GM18508 (cell line): ENCODE measurements around the gene RNU1-4.
"Not testable (repeated sequence)": the region's sequence is repeated elsewhere in the genome, so short reads cannot be mapped to it uniquely, and the experiment has no call there.

Experiments used
- ATAC-seq: cut with Tn5 transposase; IDR thresholded peaks from one replicate; pipeline ENCODE4 v1.9.1; 2021; ENCODE audit warnings: moderate number of reproducible peaks; ENCODE audit not compliant: insufficient read depth, unreplicated experiment

The RNU1-4 gene

DNA sequence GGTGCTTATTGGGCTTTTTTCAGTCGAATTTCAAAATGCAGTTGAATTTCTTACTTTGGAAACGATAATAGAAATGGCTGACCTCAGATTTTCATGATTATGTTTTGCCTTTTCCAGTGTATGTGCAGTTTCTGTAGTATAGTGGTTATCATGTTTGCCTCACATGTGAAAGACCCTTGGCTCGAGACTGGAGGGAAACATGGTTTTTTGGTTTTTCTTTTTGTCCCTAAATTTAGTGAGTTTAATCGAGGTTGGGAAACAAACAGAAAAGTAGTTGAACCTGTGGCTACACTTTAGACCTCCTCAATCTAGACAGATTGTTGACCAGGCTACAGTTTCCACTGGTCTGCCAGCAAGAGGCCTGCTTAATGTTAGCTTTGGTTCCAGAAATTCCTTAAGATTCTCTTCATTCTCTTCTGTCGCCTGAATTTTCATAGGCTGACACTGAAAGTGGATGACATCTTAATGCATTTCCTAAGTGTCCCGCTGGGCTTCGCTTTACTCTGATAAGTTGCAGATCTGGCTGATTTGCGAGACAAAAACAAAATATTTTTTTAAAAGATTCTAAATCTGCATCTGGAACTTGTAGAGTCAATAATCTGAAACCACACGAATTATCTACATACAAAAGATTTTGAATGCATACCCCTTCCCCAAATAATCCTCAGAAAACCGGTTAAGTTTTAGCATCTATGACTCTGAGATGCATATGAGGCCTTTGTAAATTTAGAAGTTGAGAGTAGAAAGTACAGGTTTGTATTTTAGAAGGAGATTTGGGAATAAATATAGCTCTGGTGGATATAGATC, 14.7 kb upstream of the RNU1-4 start:
- not testable (repeated sequence) for ATAC-seq

GRCh38 chr1:16727190-16728111, 12.9 kb upstream of the RNU1-4 start:
- no peak for ATAC-seq

GRCh38 chr1:16728243-16728949, 11.9 kb upstream of the RNU1-4 start:
- ATAC-seq, result not testable (repeated sequence)

DNA sequence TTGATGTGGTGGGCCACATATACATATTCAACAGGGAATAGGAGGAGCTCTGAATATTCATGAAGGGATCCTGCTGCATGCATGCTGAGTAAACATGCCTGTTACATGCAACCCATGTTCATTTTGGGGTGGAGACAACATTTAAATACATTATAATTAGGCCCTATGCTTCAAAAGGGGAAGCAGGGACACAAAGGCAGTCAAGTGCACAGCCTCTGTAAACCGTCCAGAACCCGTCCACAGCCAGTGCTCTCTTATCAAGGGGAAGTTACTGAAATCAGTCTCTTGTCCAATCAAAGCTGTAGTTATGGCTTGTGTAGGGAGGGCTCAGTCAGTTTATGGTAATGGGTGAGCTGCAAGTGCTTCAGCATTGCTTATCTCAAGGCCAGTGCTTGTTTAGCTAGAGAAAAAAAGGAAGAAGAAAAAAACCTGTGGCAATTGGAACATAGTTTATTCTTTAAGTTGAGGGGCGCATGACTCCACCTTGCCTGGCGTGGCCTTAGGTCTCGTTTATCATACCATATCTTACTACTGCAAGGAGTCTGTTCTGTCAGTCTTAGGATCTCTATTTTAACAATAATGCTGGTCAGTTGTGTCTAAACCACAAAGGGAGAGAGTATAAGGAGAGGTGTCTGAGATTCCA, 7.9 kb upstream of the RNU1-4 start:
- ATAC-seq, result not testable (repeated sequence)

DNA sequence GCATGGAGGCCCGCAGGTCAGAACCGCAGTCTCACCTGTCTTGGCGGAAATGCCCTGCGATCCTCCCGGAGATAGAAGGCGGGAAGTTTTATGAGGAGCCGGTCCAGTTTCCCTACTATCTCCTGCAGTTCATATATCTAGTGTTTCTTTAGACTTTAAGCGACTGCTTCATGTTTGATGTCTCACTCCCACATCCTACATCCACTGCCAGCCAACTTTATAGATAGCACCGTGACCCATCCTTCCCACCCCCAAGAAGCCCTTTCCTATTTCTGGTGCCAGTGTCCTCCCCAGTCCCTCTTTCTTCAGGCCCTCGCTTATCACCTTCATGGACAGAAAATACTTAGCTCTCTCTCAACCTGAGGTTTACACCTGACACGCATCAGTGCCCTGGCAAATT, 914 bp downstream of the RNU1-4 start:
- ATAC-seq, result not testable (repeated sequence)

GRCh38 chr1:16747660-16748059, 7.3 kb downstream of the RNU1-4 start:
- ATAC-seq, result not testable (repeated sequence)

DNA sequence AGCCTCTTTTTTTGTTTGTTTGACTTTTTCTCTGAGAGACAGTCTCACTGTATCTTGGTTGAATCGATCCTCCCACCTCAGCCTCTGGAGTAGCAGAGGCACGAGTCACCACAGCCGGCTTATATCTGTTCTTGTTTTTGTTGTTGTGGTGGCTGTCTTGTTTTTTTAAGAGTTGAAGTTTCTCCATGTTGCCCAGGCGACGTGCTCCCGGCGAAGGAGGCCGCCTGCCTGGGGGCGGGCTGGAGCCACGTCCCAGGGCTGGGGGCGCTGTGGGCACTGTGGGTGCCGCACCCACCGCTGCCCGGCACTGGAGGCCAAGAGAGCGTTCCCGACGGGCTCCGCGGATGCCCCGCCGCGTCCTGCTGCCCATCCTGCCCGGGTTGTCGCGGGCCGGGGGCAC, 8.4 kb downstream of the RNU1-4 start:
- ATAC-seq, result not testable (repeated sequence)

GRCh38 chr1:16749910-16750888, 9.9 kb downstream of the RNU1-4 start:
- not testable (repeated sequence) for ATAC-seq

- ATAC-seq, result not testable (repeated sequence)
Measured at GRCh38 chr1:16752770-16753169, 12.5 kb downstream of the RNU1-4 start.

GRCh38 chr1:16755385-16755784, 15.1 kb downstream of the RNU1-4 start:
- not testable (repeated sequence) for ATAC-seq

DNA sequence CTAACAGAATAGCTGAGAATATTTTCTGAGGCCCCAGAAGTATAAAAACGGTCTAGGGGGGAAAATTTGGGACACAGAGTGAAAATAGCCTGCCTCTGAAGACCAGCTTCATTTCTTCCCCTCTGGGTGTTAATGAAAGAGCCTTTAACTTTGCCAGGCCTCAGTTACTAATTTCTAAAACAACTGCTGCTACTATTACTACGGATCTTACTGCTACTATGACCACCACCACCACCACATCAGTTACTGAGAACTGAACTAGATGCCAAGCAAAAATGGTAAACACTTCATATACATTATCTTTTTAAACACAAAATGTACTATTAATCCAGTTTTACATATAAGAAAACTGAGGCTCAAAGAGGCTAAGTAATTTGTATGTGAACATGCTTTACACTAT, 15.6 kb downstream of the RNU1-4 start:
- not testable (repeated sequence) for ATAC-seq

DNA sequence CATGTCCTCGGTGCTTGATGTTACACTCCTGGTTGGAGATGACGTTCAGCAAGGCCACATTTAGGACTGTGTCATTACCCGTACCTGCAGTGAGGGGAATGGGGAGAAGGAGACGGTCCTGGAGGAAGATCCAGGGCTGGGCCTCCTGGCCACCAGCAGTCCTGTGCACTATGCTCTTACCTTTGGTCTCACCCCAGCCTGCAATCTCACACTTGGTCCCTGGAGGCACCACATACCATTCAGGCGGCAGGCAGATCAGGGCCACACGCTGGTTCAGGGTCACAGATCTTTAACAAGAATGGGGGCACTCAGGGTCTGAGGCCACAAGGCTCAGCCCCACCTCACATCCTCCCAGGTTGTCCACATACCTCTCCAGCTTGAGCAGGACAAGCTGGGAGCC, 17.3 kb downstream of the RNU1-4 start:
- not testable (repeated sequence) for ATAC-seq

- not testable (repeated sequence) for ATAC-seq
Measured at GRCh38 chr1:16758060-16758459, 17.7 kb downstream of the RNU1-4 start.

- ATAC-seq, result not testable (repeated sequence)
Measured at GRCh38 chr1:16759041-16759493, 18.8 kb downstream of the RNU1-4 start.

- ATAC-seq, result not testable (repeated sequence)
Measured at GRCh38 chr1:16759650-16760455, 19.5 kb downstream of the RNU1-4 start.

- not testable (repeated sequence) for ATAC-seq
Measured at GRCh38 chr1:16760456-16760765, 20.1 kb downstream of the RNU1-4 start.

DNA sequence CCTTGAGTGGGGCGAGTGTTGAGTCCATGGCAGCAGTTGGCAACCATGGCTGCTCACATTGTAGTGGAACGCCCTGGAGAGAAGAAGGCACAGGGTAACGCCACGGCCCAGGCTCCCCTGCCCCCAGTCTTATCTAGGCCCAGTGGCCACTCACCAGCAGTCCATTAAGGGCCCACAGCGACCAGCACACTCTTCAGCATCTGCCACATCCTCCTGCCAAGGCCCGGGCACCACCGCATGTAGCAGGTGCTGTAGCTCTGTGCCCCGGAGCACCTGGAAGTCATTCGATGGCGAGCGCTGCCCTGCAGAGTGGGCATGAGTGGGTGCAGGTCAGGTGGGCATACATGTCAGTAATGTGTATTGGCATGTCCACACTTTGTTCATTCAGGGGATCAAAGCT, 20.5 kb downstream of the RNU1-4 start:
- not testable (repeated sequence) for ATAC-seq

GRCh38 chr1:16764248-16764819, 24.0 kb downstream of the RNU1-4 start:
- ATAC-seq, result not testable (repeated sequence)
